Adipocyte (in vitro differentiated cells): ENCODE measurements around the gene ANXA2.
A peak's percentile ranks its signal among the peaks of the same experiment; 100 is the strongest.

Experiments used
- DNase-seq: peaks from one replicate; pipeline ENCODE4 v3.0.0-alpha.2; 2015; ENCODE audit warnings: low read depth
- H3K27me3 ChIP-seq: replicated peaks from 2 replicates; pipeline ENCODE4 v1.7.0; 2013; ENCODE audit warnings: mild to moderate bottlenecking, low read length, moderate library complexity; ENCODE audit not compliant: control insufficient read depth, insufficient read depth
- H3K36me3 ChIP-seq: 2 replicates; pipeline ENCODE4 v1.7.0; 2013; ENCODE audit warnings: low read length, mild to moderate bottlenecking, moderate library complexity; ENCODE audit not compliant: control insufficient read depth, insufficient read depth, severe bottlenecking
- H3K4me1 ChIP-seq: 2 replicates; pipeline ENCODE4 v1.7.0; 2013; ENCODE audit warnings: mild to moderate bottlenecking, low read length, moderate library complexity; ENCODE audit not compliant: control insufficient read depth, insufficient read depth
- H3K4me3 ChIP-seq: 2 replicates; pipeline ENCODE4 v1.7.0; 2013; ENCODE audit warnings: mild to moderate bottlenecking, low read length, moderate library complexity
- H3K9ac ChIP-seq: 2 replicates; pipeline ENCODE4 v1.7.0; 2013; ENCODE audit warnings: mild to moderate bottlenecking, low read length, moderate library complexity
- H3K9me3 ChIP-seq: 2 replicates; pipeline ENCODE4 v1.7.0; 2013; ENCODE audit warnings: mild to moderate bottlenecking, low read length, moderate library complexity; ENCODE audit not compliant: control insufficient read depth

The ANXA2 gene

DNA sequence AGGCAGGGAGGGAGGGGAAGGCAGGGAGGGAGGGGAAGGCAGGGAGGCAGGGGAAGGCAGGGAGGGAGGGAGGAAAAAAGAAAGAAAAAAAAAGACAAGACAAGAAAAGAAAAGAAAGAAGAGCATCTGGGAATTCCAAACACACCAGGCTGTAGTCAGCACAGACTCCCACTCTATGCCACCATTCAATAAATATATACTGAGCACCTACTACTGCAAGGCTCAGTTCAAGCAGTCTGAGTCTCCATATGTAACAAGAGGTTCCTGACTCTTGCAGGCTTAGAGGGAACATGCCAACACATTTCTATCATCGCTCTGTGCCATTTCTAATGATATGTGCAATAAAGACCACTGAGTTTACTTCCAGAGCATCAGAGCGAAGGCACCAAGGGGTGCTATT, 47.7 kb downstream of the ANXA2 start:
- H3K4me1 ChIP-seq, result peaks cover 44% of the 10 kb centered on the region
- DNase-seq, result no peak
- H3K36me3 ChIP-seq, result peaks cover 95% of the 10 kb centered on the region
- H3K9me3 ChIP-seq, result no peaks in the 10 kb centered on the region
- no peak overlapping the region for H3K4me3 ChIP-seq
- no peaks in the 10 kb centered on the region for H3K27me3 ChIP-seq
- H3K9ac ChIP-seq, result no peak overlapping the region

DNA sequence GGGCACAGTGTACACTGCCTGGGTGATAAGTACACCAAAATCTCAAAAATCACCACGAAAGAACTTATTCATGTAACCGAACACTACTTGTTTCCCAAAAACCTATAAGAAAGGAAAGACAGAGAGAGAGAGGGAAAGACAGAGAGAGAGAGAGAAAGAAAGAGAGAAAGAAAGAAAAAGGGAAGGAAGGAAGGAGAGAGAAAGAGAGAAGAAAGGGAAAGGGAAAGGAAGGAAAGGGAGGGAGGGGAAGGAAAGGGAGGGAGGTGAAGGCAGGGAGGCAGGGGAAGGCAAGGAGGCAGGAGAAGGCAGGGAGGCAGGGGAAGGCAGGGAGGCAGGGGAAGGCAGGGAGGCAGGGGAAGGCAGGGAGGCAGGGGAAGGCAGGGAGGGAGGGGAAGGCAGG, 48.2 kb downstream of the ANXA2 start:
- Histone ChIP-seq H3K9ac (peak overlapping the region; percentile 55), H3K4me3 (no peak overlapping the region), H3K9me3 (no peaks in the 10 kb centered on the region), H3K4me1 (peaks cover 49% of the 10 kb centered on the region), H3K27me3 (no peaks in the 10 kb centered on the region), H3K36me3 (peaks cover 94% of the 10 kb centered on the region)
- no peak for DNase-seq

GRCh38 chr15:60347480-60348049, 50.2 kb downstream of the ANXA2 start:
- no peaks in the 10 kb centered on the region for H3K27me3 ChIP-seq
- no peak overlapping the region for H3K4me3 ChIP-seq
- H3K36me3 ChIP-seq, result peaks cover 80% of the 10 kb centered on the region
- no peaks in the 10 kb centered on the region for H3K9me3 ChIP-seq
- peak overlapping the region; percentile 48 for H3K9ac ChIP-seq
- H3K4me1 ChIP-seq, result peaks cover 47% of the 10 kb centered on the region
- no peak for DNase-seq

- H3K4me3 ChIP-seq, result no peak overlapping the region
- H3K4me1 ChIP-seq, result peaks cover 47% of the 10 kb centered on the region
- no peaks in the 10 kb centered on the region for H3K27me3 ChIP-seq
- peak overlapping the region; percentile 48 for H3K9ac ChIP-seq
- peaks cover 71% of the 10 kb centered on the region for H3K36me3 ChIP-seq
- no peak for DNase-seq
- no peaks in the 10 kb centered on the region for H3K9me3 ChIP-seq
Measured at GRCh38 chr15:60346653-60347052, 51.1 kb downstream of the ANXA2 start.

- Histone ChIP-seq H3K9ac (no peak overlapping the region), H3K4me1 (peaks cover 43% of the 10 kb centered on the region), H3K4me3 (no peak overlapping the region), H3K36me3 (peaks cover 65% of the 10 kb centered on the region), H3K27me3 (no peaks in the 10 kb centered on the region), H3K9me3 (no peaks in the 10 kb centered on the region)
- DNase-seq, result no peak
Measured at GRCh38 chr15:60346077-60346476, 51.7 kb downstream of the ANXA2 start.

DNA sequence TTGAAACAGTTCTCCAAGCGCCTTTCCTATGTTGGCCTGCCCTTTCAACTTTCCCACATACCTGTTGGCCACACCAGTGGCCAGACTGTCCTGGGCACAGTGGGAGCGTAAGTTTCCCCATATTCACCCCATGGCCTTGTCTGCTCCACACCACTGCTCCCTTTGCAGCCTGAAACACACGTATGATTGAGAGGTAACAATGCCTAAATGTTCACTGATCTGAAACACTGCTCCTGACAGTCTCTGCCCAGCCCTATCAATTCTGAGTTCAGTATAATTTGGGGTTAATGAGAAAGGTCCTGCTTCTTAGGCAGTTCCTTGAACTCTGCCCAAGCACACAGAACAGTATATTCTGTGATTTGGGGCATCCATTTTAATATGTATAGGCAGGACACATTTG, 52.2 kb downstream of the ANXA2 start:
- H3K9ac ChIP-seq, result peak overlapping the region; percentile 4
- peaks cover 48% of the 10 kb centered on the region for H3K4me1 ChIP-seq
- no peak overlapping the region for H3K4me3 ChIP-seq
- H3K9me3 ChIP-seq, result no peaks in the 10 kb centered on the region
- H3K36me3 ChIP-seq, result peaks cover 60% of the 10 kb centered on the region
- no peak for DNase-seq
- no peaks in the 10 kb centered on the region for H3K27me3 ChIP-seq

DNA sequence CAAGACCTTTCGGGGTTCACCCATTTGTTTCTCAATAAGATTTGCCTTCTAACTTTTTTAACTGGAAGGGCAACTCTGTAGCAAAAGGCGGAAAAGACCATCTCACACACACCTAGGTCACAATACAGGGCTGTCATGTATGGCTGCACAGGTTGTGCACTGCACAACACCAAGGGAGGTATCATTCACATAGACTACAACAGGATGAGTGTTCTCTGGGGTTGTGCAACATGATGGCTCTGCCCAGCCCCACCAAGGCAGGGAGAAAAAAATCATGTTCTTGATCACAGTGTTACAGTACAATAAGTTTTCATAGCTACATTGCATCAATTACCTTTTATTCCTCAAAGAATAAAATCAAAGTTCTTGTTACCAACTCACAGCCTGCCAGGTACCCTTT, 52.8 kb downstream of the ANXA2 start:
- DNase-seq, result no peak
- Histone ChIP-seq H3K36me3 (peaks cover 54% of the 10 kb centered on the region), H3K27me3 (no peaks in the 10 kb centered on the region), H3K9ac (no peak overlapping the region), H3K9me3 (no peaks in the 10 kb centered on the region), H3K4me3 (no peak overlapping the region), H3K4me1 (peaks cover 54% of the 10 kb centered on the region)

DNA sequence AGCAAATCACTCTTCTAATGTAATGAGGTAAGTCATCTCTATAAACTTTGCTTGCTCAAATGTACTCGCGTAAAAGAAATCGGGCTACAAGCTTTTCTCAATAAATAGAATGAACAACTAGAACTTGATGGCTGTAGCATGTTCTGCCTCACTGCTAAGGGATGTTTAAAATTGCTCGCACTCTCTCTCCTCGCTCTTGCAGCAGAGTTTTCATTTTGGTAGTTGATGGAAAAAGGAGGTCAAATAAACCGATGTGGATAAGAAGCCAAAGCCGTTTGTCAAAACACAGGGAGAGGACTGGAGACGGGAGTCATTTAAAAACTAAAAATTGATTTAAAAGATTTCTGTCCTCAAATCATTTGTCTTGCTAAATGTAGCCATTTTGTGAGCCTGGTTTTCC, 53.3 kb downstream of the ANXA2 start:
- peak overlapping the region; percentile 9 for H3K9ac ChIP-seq
- H3K27me3 ChIP-seq, result no peaks in the 10 kb centered on the region
- no peak overlapping the region for H3K4me3 ChIP-seq
- DNase-seq, result no peak
- H3K36me3 ChIP-seq, result peaks cover 53% of the 10 kb centered on the region
- H3K9me3 ChIP-seq, result no peaks in the 10 kb centered on the region
- H3K4me1 ChIP-seq, result peaks cover 53% of the 10 kb centered on the region

- H3K27me3 ChIP-seq, result no peaks in the 10 kb centered on the region
- no peak overlapping the region for H3K4me3 ChIP-seq
- H3K9ac ChIP-seq, result no peak overlapping the region
- peaks cover 49% of the 10 kb centered on the region for H3K4me1 ChIP-seq
- no peak for DNase-seq
- no peaks in the 10 kb centered on the region for H3K9me3 ChIP-seq
- peaks cover 44% of the 10 kb centered on the region for H3K36me3 ChIP-seq
Measured at GRCh38 chr15:60343221-60343970, 54.4 kb downstream of the ANXA2 start.

DNA sequence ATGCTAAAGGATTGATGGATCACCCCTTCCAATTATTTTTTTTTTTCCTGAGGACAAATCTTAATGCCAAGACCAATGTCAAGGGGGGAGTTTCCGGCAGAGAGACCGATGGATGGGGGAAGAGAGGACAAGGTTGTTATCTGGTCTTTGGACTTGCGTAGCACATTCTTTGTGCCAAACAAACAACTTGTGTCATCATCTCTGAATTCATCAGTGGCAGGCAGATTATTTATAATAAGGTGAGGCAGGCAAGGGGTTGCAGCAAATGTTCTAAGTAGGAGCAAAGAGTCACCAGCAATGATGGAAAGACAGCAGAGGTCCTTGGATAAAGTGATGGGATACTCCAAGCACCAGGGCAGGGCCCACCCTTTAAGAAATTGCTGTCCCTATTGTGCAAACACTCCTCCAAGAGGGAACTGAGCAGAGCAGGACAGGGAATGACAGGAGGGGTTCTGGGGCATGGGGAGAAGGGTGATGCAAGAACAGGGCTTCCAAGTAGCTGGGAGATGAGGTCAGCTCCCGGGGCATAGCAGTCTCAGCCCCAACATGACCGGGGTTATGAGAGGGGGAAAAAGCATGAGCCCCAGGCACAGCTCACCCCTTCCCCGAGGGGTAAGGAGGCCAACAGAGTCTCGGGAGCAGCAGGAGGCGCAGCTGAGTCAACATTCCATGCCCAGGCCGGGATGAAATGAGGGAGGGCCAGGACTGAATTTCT, 57.4 kb downstream of the ANXA2 start:
- peaks cover 22% of the 10 kb centered on the region for H3K4me1 ChIP-seq
- no peaks in the 10 kb centered on the region for H3K27me3 ChIP-seq
- no peak overlapping the region for H3K9ac ChIP-seq
- no peak overlapping the region for H3K4me3 ChIP-seq
- H3K9me3 ChIP-seq, result no peaks in the 10 kb centered on the region
- peaks cover 13% of the 10 kb centered on the region for H3K36me3 ChIP-seq
- no peak for DNase-seq

DNA sequence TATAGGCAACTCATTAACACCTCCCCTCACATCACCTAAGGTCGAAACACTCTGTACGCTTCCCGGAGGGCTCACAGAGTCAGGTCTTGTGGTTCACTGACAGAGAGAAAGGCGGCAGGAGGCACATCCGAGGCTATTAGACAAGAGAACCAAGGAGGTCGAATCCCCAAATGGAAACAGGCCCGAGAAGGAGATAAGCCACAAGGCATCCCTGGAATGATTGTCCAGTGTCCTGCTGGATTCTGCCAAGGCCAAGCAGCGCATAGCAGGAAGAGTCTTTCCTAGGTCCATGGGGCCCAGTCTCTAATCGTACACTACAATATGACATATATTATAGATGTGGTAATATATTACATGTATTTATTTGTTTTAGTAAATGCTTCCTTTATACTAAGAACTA, 58.5 kb downstream of the ANXA2 start:
- peaks cover 14% of the 10 kb centered on the region for H3K4me1 ChIP-seq
- no peak overlapping the region for H3K4me3 ChIP-seq
- no peaks in the 10 kb centered on the region for H3K27me3 ChIP-seq
- no peak for DNase-seq
- peaks cover 3% of the 10 kb centered on the region for H3K36me3 ChIP-seq
- H3K9me3 ChIP-seq, result no peaks in the 10 kb centered on the region
- H3K9ac ChIP-seq, result no peak overlapping the region
